Activated CD4-positive, alpha-beta T cell treated with anti-CD3 and anti-CD28 coated beads, Interleukin-2, amount 10 ng/mL, durations not matched to agents 24 days and 14 days (primary cell): ENCODE results near the gene MICAL3. TPM values are rescaled to one million over a fixed set of nuclear protein-coding genes. Genes with fewer than 3 reads are reported as not detected.
"Not testable (repeated sequence)": the region's sequence is repeated elsewhere in the genome, so short reads cannot be mapped to it uniquely, and the experiment has no call there.

Experiments used
- DNase-seq: peaks from one replicate; pipeline ENCODE4 v3.0.0; 2022
- H3K27ac Mint-ChIP-seq: one replicate; pipeline ENCODE4 v1.8.0; 2022; ENCODE audit warnings: mild to moderate bottlenecking, mixed read lengths
- H3K27me3 Mint-ChIP-seq: one replicate; pipeline ENCODE4 v1.8.0; 2022; ENCODE audit warnings: mixed read lengths
- H3K36me3 Mint-ChIP-seq: one replicate; pipeline ENCODE4 v1.8.0; 2022; ENCODE audit warnings: low read depth, mild to moderate bottlenecking, mixed read lengths
- H3K4me1 Mint-ChIP-seq: one replicate; pipeline ENCODE4 v1.8.0; 2021; ENCODE audit warnings: mixed read lengths
- H3K4me3 Mint-ChIP-seq: one replicate; pipeline ENCODE4 v1.8.0; 2022; ENCODE audit warnings: mild to moderate bottlenecking, moderate library complexity, mixed read lengths
- H3K9me3 Mint-ChIP-seq: one replicate; pipeline ENCODE4 v1.8.0; 2021; ENCODE audit warnings: mixed read lengths
- intact Hi-C: fragments of 100-400 bp; cut with micrococcal nuclease; formaldehyde crosslinking; loops from one replicate; pipeline ENCODE4 v1.15.1; 2023
- total RNA-seq: library from RNA; stranded (reverse); gene quantifications from 2 replicates; pipeline ENCODE4 v1.2.3, GENCODE V29; 2022

MICAL3 gene
- total RNA-seq, 1 donor from 2014 or later = 51.2 TPM

GRCh38 chr22:18012531-18012930 is 11.8 kb downstream of the MICAL3 start:
- no peak overlapping the region for H3K27ac Mint-ChIP-seq
- H3K36me3 Mint-ChIP-seq = no peaks in the 10 kb centered on the region
- peaks cover 7% of the 10 kb centered on the region for H3K27me3 Mint-ChIP-seq
- H3K4me3 Mint-ChIP-seq = no peak overlapping the region
- H3K4me1 Mint-ChIP-seq = no peaks in the 10 kb centered on the region
- no peaks in the 10 kb centered on the region for H3K9me3 Mint-ChIP-seq
- intact Hi-C loops = no loop called here
- DNase-seq = no peak

GRCh38 chr22:18010266-18010665 is 14.1 kb downstream of the MICAL3 start:
- no peak overlapping the region for H3K27ac Mint-ChIP-seq
- intact Hi-C loops = no loop called here
- H3K27me3 Mint-ChIP-seq = peaks cover 13% of the 10 kb centered on the region
- DNase-seq = no peak
- no peak overlapping the region for H3K4me3 Mint-ChIP-seq
- H3K9me3 Mint-ChIP-seq = no peaks in the 10 kb centered on the region
- H3K36me3 Mint-ChIP-seq = no peaks in the 10 kb centered on the region
- H3K4me1 Mint-ChIP-seq = no peaks in the 10 kb centered on the region

DNA sequence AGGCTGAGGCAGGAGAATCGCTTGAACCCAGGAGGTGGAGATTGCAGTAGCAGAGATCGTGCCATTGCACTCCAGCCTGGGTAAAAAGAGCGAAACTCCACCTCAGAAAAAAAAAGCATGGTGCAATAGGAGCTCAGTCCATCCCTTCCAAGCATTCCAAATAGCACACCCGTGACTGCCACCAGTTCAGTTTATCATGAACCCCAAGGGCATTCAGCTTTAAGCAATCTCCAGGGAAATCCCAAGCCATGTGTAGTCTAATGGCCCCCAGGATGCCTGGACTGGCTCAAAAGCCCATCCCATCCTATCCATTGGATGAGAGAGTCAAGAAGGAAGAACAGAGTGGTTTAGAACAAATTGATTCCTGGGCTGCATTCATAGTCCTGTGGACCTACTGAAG is 16.2 kb downstream of the MICAL3 start:
- intact Hi-C loops = no loop called here
- Mint-ChIP-seq H3K36me3 (no peaks in the 10 kb centered on the region), H3K27ac (no peak overlapping the region), H3K27me3 (peaks cover 19% of the 10 kb centered on the region), H3K4me3 (no peak overlapping the region), H3K4me1 (no peaks in the 10 kb centered on the region), H3K9me3 (no peaks in the 10 kb centered on the region)
- DNase-seq = no peak

- H3K27ac Mint-ChIP-seq = no peak overlapping the region
- intact Hi-C loops = no loop called here
- no peaks in the 10 kb centered on the region for H3K36me3 Mint-ChIP-seq
- no peak for DNase-seq
- peaks cover 20% of the 10 kb centered on the region for H3K27me3 Mint-ChIP-seq
- H3K4me3 Mint-ChIP-seq = no peak overlapping the region
- H3K4me1 Mint-ChIP-seq = peaks cover 12% of the 10 kb centered on the region
- H3K9me3 Mint-ChIP-seq = no peaks in the 10 kb centered on the region
These were observed 19.0 kb downstream of the MICAL3 start for GRCh38 chr22:18005201-18005926.

- Mint-ChIP-seq H3K4me3 (peak overlapping the region; percentile 85), H3K27me3 (peaks cover 23% of the 10 kb centered on the region), H3K4me1 (peaks cover 34% of the 10 kb centered on the region), H3K27ac (peak overlapping the region; percentile 89)
- not testable (repeated sequence) for H3K9me3 Mint-ChIP-seq, H3K36me3 Mint-ChIP-seq, DNase-seq
- intact Hi-C loops = loop anchor here (2.0 kb wide), 1 partner anchor 75 kb away; the partner anchor contains the start of gene PEX26
These were observed 22.5 kb downstream of the MICAL3 start for GRCh38 chr22:18001894-18002315.

DNA sequence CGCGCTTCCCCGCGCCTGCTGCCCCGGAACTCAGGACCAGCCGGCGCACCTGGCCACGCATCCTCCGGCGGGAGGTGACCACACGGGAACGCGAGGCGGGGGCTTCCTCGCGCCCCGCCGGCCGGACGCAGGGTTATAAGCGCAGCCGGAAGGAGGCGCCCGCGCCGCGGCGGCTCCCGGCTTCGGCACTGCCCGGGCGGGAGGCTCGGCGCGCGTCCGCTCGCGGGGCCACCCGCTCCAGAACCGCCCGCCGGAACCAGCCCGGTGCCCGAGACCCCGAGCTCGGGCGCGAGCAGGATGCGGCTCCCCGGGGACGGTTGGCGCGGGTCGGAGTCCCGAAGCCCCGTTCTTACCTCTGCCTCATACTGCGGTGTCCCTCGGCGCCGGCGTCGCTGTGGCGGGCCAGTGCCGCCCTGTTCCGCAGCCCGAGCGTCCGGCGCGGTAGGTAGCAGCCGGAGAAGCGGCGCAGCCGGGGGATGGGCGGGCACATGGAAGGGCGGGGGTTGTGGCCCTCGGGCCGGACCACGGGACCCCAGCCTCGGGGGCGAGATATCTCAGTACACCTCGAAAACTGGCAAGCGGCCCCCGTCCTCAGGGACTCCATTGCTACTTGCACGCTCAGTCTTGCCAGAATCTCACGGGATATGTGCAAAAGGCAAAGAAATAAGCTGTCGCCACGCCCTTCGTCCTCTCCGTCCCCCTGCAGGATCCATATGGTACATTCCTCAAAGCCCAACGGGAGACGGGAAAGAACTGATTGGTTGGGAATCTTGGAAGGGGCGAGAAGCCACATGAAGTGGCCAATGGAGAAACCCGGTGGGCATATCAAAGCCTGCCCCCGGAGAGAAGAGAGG is 23.1 kb downstream of the MICAL3 start:
- peak; percentile 91 for DNase-seq
- Mint-ChIP-seq H3K27me3 (peaks cover 22% of the 10 kb centered on the region), H3K4me1 (peaks cover 40% of the 10 kb centered on the region), H3K27ac (peak overlapping the region; percentile 89), H3K36me3 (peaks cover 2% of the 10 kb centered on the region), H3K9me3 (no peaks in the 10 kb centered on the region), H3K4me3 (peak overlapping the region; percentile 85)
- intact Hi-C loops = loop anchor here (2.0 kb wide), 1 partner anchor 76 kb away; the partner anchor contains the start of gene PEX26

DNA sequence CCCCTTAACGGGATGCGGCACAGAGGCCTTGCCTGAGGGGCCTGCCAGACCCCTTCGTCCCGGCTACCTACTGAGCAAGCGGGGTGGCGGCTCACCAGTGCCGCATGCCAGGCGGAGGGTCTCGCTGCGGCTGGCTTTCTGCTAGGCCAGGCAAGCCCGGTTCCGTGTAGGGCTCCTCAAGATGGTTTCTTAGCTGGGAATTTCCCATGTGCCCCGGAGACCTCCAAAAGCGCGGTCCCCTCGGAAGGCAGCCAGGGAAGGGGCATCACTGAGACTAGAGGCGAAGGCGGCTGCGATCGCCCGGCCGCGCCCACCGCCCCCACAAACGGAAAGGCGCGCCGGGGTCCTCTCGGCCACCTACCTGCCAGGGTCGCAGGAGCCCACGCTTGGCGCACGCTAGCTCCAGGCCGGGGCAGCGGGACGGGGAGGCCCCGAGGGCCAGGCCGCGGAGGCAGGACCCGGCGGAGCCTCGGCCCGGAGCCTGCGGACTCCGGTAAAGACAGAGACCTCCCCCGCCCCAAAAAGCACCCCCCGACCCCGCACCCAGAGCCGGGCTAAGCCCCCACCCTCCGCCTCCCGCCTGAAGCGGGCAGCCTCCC is 23.8 kb downstream of the MICAL3 start:
- H3K27me3 Mint-ChIP-seq = peaks cover 18% of the 10 kb centered on the region
- no peaks in the 10 kb centered on the region for H3K9me3 Mint-ChIP-seq
- peak overlapping the region; percentile 47 for H3K27ac Mint-ChIP-seq
- H3K4me1 Mint-ChIP-seq = peaks cover 40% of the 10 kb centered on the region
- DNase-seq = peak; percentile 69
- peaks cover 2% of the 10 kb centered on the region for H3K36me3 Mint-ChIP-seq
- intact Hi-C loops = loop anchor here (2.0 kb wide), 1 partner anchor 76 kb away; the partner anchor contains the start of gene PEX26
- peak overlapping the region; percentile 81 for H3K4me3 Mint-ChIP-seq

- H3K9me3 Mint-ChIP-seq = no peaks in the 10 kb centered on the region
- peaks cover 16% of the 10 kb centered on the region for H3K27me3 Mint-ChIP-seq
- peak overlapping the region; percentile 47 for H3K27ac Mint-ChIP-seq
- intact Hi-C loops = loop anchor here (2.0 kb wide), 1 partner anchor 77 kb away; the partner anchor contains the start of gene PEX26
- peak overlapping the region; percentile 81 for H3K4me3 Mint-ChIP-seq
- H3K36me3 Mint-ChIP-seq = peaks cover 2% of the 10 kb centered on the region
- H3K4me1 Mint-ChIP-seq = peaks cover 42% of the 10 kb centered on the region
- DNase-seq = no peak
These were observed 24.5 kb downstream of the MICAL3 start for GRCh38 chr22:17999851-18000250.

DNA sequence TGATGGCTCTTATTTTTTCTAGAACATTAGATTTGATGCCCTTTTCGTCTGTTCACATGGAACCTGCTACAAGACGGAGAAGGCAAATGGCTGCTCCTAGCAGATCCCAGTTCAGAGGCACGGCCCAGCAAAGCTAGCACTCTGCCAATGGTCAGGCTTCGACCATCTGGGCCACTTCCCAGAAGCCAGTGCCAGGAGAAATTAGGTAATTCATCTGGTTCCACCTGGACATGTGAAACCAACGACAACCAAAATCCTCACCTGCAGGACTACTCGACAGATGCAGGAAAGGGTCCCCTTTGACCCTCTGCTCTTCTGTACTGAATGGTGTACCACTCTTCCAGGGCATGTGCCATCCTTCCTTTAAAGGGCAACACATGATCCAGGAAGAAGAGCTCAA is 25.4 kb downstream of the MICAL3 start:
- Mint-ChIP-seq H3K36me3 (peaks cover 2% of the 10 kb centered on the region), H3K4me3 (peak overlapping the region; percentile 42), H3K27ac (no peak overlapping the region), H3K4me1 (peaks cover 42% of the 10 kb centered on the region), H3K27me3 (peaks cover 13% of the 10 kb centered on the region), H3K9me3 (no peaks in the 10 kb centered on the region)
- intact Hi-C loops = no loop called here
- no peak for DNase-seq

DNA sequence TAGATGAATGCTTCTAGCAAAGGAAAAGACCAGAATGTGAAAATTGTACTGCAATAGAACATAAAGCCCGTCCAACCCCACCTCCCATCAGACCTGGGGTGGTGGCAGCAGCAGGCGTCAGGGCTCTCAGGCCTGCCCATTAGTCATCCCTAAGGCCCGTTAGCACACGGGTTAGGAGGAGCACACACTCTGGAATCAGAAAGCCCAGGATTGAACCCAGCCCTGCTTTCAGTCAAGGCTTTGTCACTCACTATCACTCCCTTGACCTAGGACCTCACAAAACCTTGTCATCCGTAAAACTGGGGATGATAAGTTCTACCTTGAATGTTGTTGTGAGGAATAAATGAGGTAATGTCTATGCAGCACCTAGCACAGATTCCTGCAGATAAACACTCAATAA is 26.9 kb downstream of the MICAL3 start:
- Mint-ChIP-seq H3K4me1 (peaks cover 41% of the 10 kb centered on the region), H3K9me3 (no peaks in the 10 kb centered on the region), H3K27me3 (peaks cover 9% of the 10 kb centered on the region), H3K4me3 (peak overlapping the region; percentile 63), H3K36me3 (peaks cover 2% of the 10 kb centered on the region), H3K27ac (peak overlapping the region; percentile 81)
- intact Hi-C loops = no loop called here
- no peak for DNase-seq

GRCh38 chr22:17995256-17995655 is 29.1 kb downstream of the MICAL3 start:
- H3K4me3 Mint-ChIP-seq, H3K36me3 Mint-ChIP-seq, H3K27ac Mint-ChIP-seq, H3K27me3 Mint-ChIP-seq, H3K9me3 Mint-ChIP-seq, DNase-seq, intact Hi-C loops: not testable (repeated sequence)
- peaks cover 30% of the 10 kb centered on the region for H3K4me1 Mint-ChIP-seq

DNA sequence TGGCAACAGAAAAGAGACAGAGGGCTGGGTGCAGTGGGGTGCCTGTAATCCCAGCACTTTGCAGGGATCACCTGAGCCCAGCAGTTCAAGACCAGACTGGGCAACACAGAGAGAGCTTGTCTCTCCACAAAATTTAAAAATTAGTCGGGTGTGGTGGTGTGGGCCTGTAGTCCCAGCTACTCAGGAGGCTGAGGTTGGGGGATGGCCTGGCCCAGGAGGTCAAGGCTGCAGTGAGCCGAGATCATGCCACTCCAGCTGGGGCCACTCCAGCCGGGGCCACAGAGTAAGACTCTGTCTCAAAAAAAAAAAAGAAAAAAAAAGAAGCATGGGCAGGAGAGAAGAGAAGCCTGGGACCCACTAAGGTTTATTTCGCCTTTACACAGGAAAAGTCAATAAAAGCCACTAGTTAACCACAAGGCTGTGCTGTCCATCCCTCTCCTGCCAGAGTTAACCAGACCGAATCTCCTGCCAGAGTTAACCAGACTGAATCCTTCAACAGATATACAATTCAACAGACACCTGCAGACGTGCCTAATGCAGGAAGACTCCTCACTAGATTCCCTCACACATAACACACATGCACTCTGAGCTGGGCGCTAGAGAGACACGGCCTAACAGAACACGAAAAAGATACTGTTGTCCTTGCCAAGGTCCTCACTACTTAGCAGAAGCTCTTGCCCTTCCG is 29.8 kb downstream of the MICAL3 start:
- no peaks in the 10 kb centered on the region for H3K9me3 Mint-ChIP-seq
- no peaks in the 10 kb centered on the region for H3K27me3 Mint-ChIP-seq
- intact Hi-C loops = no loop called here
- H3K4me1 Mint-ChIP-seq = peaks cover 28% of the 10 kb centered on the region
- DNase-seq = no peak
- H3K27ac Mint-ChIP-seq = no peak overlapping the region
- no peaks in the 10 kb centered on the region for H3K36me3 Mint-ChIP-seq
- no peak overlapping the region for H3K4me3 Mint-ChIP-seq

DNA sequence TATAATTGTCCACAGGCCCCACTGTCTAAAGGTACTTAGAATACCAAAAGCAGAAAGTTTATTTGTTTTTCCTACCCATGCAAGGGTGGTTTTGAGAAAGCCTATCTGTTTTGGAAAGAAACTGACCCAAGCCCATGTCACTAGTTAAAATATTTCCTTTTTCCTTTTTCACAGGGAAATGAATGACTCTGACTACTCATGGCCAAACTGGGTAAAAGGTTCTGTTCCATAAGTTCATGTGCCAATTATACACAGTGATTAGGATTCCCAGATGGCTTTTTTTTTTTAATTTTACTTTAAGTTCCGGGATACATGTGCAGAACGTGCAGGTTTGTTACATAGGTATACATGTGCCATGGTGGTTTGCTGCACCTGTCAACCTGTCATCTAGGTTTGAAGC is 31.4 kb downstream of the MICAL3 start:
- H3K4me3 Mint-ChIP-seq, H3K27ac Mint-ChIP-seq, H3K36me3 Mint-ChIP-seq, DNase-seq, H3K27me3 Mint-ChIP-seq, H3K9me3 Mint-ChIP-seq, intact Hi-C loops: not testable (repeated sequence)
- peaks cover 28% of the 10 kb centered on the region for H3K4me1 Mint-ChIP-seq
